Activated CD4-positive, alpha-beta T cell treated with anti-CD3 and anti-CD28 coated beads, Interleukin-2, amount 10 ng/mL, durations not matched to agents 7 days and 5 days (primary cell): ENCODE measurements around the gene M1AP. TPM values are rescaled to one million over a fixed set of nuclear protein-coding genes. Genes with fewer than 3 reads are reported as not detected.

Experiments used
- CTCF ChIA-PET: fragments of 350-600 bp; sonication (Branson Sonifier 250); formaldehyde crosslinking; loops from one replicate; lab custom pipeline; 2021; ENCODE audit warnings: antibody characterized with exemption; lab: Charles Lee
- POLR2A ChIA-PET: fragments of 350-600 bp; sonication (Branson Sonifier 250); formaldehyde crosslinking; loops from one replicate; lab custom pipeline; 2021; ENCODE audit warnings: antibody characterized with exemption; lab: Charles Lee
- DNase-seq: peaks from one replicate; pipeline ENCODE4 v3.0.0-alpha.2; 2020
- H3K27ac Mint-ChIP-seq: one replicate; pipeline ENCODE4 v1.8.0; 2021; ENCODE audit warnings: mild to moderate bottlenecking, moderate library complexity, mixed read lengths
- H3K27me3 Mint-ChIP-seq: one replicate; pipeline ENCODE4 v1.8.0; 2021; ENCODE audit warnings: mixed read lengths
- H3K36me3 Mint-ChIP-seq: one replicate; pipeline ENCODE4 v1.8.0; 2021; ENCODE audit warnings: low read depth, mixed read lengths
- H3K4me1 Mint-ChIP-seq: one replicate; pipeline ENCODE4 v1.8.0; 2021; ENCODE audit warnings: mixed read lengths
- H3K4me3 Mint-ChIP-seq: one replicate; pipeline ENCODE4 v1.8.0; 2021; ENCODE audit warnings: mild to moderate bottlenecking, moderate library complexity, mixed read lengths
- H3K9me3 Mint-ChIP-seq: one replicate; pipeline ENCODE4 v1.8.0; 2021; ENCODE audit warnings: mixed read lengths
- total RNA-seq, 2 experiments: library from RNA; stranded (reverse); gene quantifications; one replicate each; pipeline ENCODE4 v1.2.3, GENCODE V29; 2021

Gene M1AP, protein sequence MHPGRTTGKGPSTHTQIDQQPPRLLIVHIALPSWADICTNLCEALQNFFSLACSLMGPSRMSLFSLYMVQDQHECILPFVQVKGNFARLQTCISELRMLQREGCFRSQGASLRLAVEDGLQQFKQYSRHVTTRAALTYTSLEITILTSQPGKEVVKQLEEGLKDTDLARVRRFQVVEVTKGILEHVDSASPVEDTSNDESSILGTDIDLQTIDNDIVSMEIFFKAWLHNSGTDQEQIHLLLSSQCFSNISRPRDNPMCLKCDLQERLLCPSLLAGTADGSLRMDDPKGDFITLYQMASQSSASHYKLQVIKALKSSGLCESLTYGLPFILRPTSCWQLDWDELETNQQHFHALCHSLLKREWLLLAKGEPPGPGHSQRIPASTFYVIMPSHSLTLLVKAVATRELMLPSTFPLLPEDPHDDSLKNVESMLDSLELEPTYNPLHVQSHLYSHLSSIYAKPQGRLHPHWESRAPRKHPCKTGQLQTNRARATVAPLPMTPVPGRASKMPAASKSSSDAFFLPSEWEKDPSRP
- not detected for total RNA-seq

GRCh38 chr2:74648009-74648443 lies at the start of gene M1AP:
Gene M1AP (minus strand): TSS chr2:74648330. CDS start chr2:74640275, 8,055 bp downstream.
- Mint-ChIP-seq H3K27me3 (peaks cover 24% of the 10 kb centered on the region), H3K4me1 (peaks cover 6% of the 10 kb centered on the region), H3K4me3 (no peak within 1 kb of the TSS), H3K27ac (no peak within 1 kb of the TSS), H3K36me3 (no peaks in the 10 kb centered on the region), H3K9me3 (peaks cover 4% of the 10 kb centered on the region)
- CTCF ChIA-PET = no interaction called here
- POLR2A ChIA-PET = no interaction called here
- DNase-seq = no peak

DNA sequence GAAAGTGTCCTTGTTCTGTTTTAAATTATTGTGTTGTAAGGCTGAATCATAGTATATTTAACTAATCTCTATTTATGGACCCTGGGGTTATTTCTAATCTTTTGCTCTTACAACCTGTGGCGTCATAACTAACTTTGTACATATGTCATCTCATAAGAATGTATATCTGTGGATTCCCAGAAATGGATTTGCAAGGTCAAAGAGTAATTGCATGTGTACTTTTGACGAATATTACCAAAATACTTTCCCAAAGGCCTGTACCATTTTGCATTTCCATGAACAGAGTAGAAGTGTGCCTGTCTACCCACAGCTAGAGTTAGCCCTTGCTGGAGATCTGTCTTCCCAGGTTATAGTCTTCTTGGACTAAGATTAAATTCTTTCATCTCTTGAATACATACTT lies 48.7 kb upstream of the M1AP start:
- H3K4me1 Mint-ChIP-seq = no peaks in the 10 kb centered on the region
- no peaks in the 10 kb centered on the region for H3K36me3 Mint-ChIP-seq
- H3K27me3 Mint-ChIP-seq = peaks cover 6% of the 10 kb centered on the region
- ChIA-PET POLR2A (no interaction called here), CTCF (no interaction called here)
- H3K27ac Mint-ChIP-seq = no peak overlapping the region
- no peaks in the 10 kb centered on the region for H3K9me3 Mint-ChIP-seq
- no peak overlapping the region for H3K4me3 Mint-ChIP-seq
- DNase-seq = no peak

DNA sequence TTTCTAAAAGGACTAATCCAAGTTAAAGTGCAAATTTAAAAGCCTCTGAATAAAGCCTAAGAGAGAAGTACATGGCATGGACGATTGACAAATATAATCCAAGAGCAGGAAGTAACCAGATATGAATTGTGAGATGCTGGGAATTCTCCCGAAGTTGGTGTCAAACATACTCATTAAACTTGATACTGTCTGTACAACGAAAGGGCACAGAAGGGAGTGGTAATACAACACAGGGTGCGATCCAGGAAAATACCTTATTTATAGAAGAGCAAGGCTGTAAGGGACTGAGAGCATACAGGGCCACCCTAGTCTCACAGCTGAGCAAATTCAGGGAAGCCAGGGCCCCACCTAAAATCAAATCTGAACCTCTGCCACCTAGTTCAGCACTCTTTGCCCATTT lies 47.5 kb upstream of the M1AP start:
- no peaks in the 10 kb centered on the region for H3K9me3 Mint-ChIP-seq
- no peak overlapping the region for H3K27ac Mint-ChIP-seq
- peaks cover 5% of the 10 kb centered on the region for H3K27me3 Mint-ChIP-seq
- ChIA-PET CTCF (no interaction called here), POLR2A (no interaction called here)
- no peak overlapping the region for H3K4me3 Mint-ChIP-seq
- no peaks in the 10 kb centered on the region for H3K4me1 Mint-ChIP-seq
- DNase-seq = no peak
- no peaks in the 10 kb centered on the region for H3K36me3 Mint-ChIP-seq

- H3K36me3 Mint-ChIP-seq = no peaks in the 10 kb centered on the region
- CTCF ChIA-PET = interaction anchor here (0.9 to 1.4 kb wide), 2 partner anchors 11 to 16 kb away, joined by 3 to 4 read pairs; no protein-coding TSS in a partner anchor
- H3K4me1 Mint-ChIP-seq = no peaks in the 10 kb centered on the region
- no peaks in the 10 kb centered on the region for H3K9me3 Mint-ChIP-seq
- POLR2A ChIA-PET = interaction anchor here (0.6 kb wide), 1 partner anchor 351 kb away, joined by 5 read pairs; no protein-coding TSS in a partner anchor
- H3K27me3 Mint-ChIP-seq = peaks cover 4% of the 10 kb centered on the region
- H3K4me3 Mint-ChIP-seq = no peak overlapping the region
- DNase-seq = no peak
- no peak overlapping the region for H3K27ac Mint-ChIP-seq
Observed at GRCh38 chr2:74694281-74694680, 46.2 kb upstream of the M1AP start.

GRCh38 chr2:74693668-74694067 lies 45.5 kb upstream of the M1AP start:
- H3K4me3 Mint-ChIP-seq = no peak overlapping the region
- no peak for DNase-seq
- peaks cover 4% of the 10 kb centered on the region for H3K27me3 Mint-ChIP-seq
- H3K36me3 Mint-ChIP-seq = no peaks in the 10 kb centered on the region
- H3K4me1 Mint-ChIP-seq = no peaks in the 10 kb centered on the region
- CTCF ChIA-PET = interaction anchor here (0.9 to 1.4 kb wide), 2 partner anchors 10 to 15 kb away, joined by 3 to 4 read pairs; no protein-coding TSS in a partner anchor
- no peaks in the 10 kb centered on the region for H3K9me3 Mint-ChIP-seq
- H3K27ac Mint-ChIP-seq = no peak overlapping the region
- POLR2A ChIA-PET = no interaction called here

- CTCF ChIA-PET = interaction anchor here (1.4 to 1.5 kb wide), 2 partner anchors 9 to 21 kb away, joined by 3 to 4 read pairs; no protein-coding TSS in a partner anchor
- H3K4me1 Mint-ChIP-seq = no peaks in the 10 kb centered on the region
Observed at GRCh38 chr2:74693213-74693612, 45.1 kb upstream of the M1AP start.

DNA sequence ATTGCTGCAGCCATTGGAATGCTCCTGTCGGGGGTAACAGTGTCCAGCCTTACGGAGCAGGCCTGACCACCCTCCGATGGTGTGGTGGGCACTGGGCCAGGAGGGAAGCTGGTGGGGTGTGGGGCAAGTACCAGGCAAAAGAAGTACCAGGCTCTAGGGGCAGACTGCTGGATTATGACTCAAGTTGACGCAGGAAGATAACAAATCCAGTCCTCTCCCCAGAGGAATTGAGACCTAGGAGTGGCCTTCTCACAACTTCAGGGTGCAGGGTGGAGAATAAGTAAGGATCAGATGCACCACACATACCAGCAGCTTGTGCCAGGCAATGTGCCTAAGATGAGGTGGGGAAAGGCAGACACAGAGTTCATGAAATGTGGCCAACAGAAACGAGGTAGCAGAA lies 43.8 kb upstream of the M1AP start:
- Mint-ChIP-seq H3K27ac (no peak overlapping the region), H3K9me3 (no peaks in the 10 kb centered on the region), H3K4me1 (no peaks in the 10 kb centered on the region), H3K27me3 (peaks cover 4% of the 10 kb centered on the region), H3K4me3 (no peak overlapping the region), H3K36me3 (no peaks in the 10 kb centered on the region)
- ChIA-PET CTCF (interaction anchor here (1.1 to 1.5 kb wide), 3 partner anchors 11 to 22 kb away, joined by 3 to 4 read pairs (median 3); no protein-coding TSS in a partner anchor), POLR2A (no interaction called here)
- no peak for DNase-seq

More at GRCh38 chr2:74693213-74693612, 45.1 kb upstream of the M1AP start:
- Mint-ChIP-seq H3K4me3 (no peak overlapping the region), H3K9me3 (no peaks in the 10 kb centered on the region), H3K27me3 (peaks cover 4% of the 10 kb centered on the region), H3K36me3 (no peaks in the 10 kb centered on the region), H3K27ac (no peak overlapping the region)
- no peak for DNase-seq
- POLR2A ChIA-PET = no interaction called here

DNA sequence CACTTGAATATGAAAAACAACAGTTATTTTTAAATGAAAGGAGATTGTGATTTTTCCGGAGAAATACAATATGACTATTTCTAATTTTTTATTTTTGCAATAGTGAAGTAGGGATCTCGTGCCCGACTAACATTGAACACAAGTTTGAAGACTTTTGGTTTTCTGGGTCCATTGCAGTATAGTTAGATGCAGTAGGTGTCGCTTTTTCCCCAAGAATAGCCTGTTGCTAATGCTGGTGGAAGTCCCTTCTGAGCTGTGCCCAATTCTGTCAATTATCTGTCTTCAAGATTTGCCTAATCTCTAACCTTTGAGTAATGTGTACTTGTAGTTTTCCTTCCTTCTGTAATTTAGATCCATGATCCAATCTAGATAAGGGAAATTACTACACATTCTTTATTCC lies 42.4 kb upstream of the M1AP start:
- Mint-ChIP-seq H3K27ac (no peak overlapping the region), H3K9me3 (no peaks in the 10 kb centered on the region), H3K27me3 (peaks cover 4% of the 10 kb centered on the region), H3K4me1 (no peaks in the 10 kb centered on the region), H3K4me3 (no peak overlapping the region), H3K36me3 (no peaks in the 10 kb centered on the region)
- POLR2A ChIA-PET = no interaction called here
- DNase-seq = peak; percentile 48
- CTCF ChIA-PET = interaction anchor here (0.9 kb wide), 1 partner anchor 185 kb away, joined by 3 read pairs; no protein-coding TSS in a partner anchor

- Mint-ChIP-seq H3K4me3 (no peak overlapping the region), H3K36me3 (no peaks in the 10 kb centered on the region), H3K27ac (no peak overlapping the region), H3K27me3 (peaks cover 4% of the 10 kb centered on the region), H3K9me3 (no peaks in the 10 kb centered on the region), H3K4me1 (no peaks in the 10 kb centered on the region)
- ChIA-PET CTCF (interaction anchor here (1.3 kb wide), 1 partner anchor 13 kb away, joined by 4 read pairs; no protein-coding TSS in a partner anchor), POLR2A (no interaction called here)
- no peak for DNase-seq
Observed at GRCh38 chr2:74689671-74690070, 41.5 kb upstream of the M1AP start.

DNA sequence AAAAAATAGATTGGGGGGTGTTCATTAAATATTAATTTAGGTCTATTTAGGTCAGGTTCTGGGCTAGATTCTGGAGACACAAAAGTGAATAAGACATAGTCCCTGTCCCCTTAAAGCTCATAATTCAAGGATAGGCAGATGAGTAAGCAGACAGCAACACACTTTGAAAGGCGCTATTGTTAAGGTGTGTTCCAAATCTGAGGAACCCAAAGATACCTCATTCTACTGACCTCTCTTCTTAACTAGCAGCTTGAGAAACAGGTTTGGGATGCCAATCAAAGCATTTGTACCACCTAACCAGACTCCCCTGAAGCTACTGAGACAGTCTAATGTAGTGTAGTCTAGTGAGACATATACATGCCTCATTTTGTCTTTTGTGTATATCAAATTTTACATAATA lies 40.8 kb upstream of the M1AP start:
- ChIA-PET CTCF (interaction anchor here (1.3 kb wide), 1 partner anchor 14 kb away, joined by 4 read pairs; no protein-coding TSS in a partner anchor), POLR2A (no interaction called here)
- Mint-ChIP-seq H3K4me3 (no peak overlapping the region), H3K9me3 (no peaks in the 10 kb centered on the region), H3K4me1 (no peaks in the 10 kb centered on the region), H3K27me3 (peaks cover 2% of the 10 kb centered on the region), H3K27ac (no peak overlapping the region), H3K36me3 (no peaks in the 10 kb centered on the region)
- no peak for DNase-seq

DNA sequence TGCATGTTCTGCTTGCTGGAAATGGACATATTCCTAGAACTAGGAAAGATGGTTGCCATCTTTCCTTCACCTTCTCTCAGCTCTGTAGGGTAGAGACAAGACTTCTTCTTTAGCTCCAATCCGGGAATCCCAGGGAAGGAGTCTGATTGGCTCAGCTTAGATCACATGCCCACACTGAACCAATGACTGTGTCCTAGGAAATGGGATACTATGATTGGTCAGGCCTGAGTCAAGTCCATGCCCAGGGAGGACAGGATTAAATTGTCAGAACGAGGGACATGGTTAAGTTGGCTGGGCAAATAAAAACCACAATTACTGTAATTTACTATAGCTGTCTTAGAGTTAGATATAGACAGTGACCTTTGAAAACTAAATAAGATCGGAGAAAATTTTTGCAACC lies 37.3 kb upstream of the M1AP start:
- ChIA-PET POLR2A (no interaction called here), CTCF (no interaction called here)
- H3K4me1 Mint-ChIP-seq = no peaks in the 10 kb centered on the region
- no peak overlapping the region for H3K27ac Mint-ChIP-seq
- no peak overlapping the region for H3K4me3 Mint-ChIP-seq
- H3K27me3 Mint-ChIP-seq = peaks cover 2% of the 10 kb centered on the region
- no peak for DNase-seq
- H3K9me3 Mint-ChIP-seq = no peaks in the 10 kb centered on the region
- H3K36me3 Mint-ChIP-seq = no peaks in the 10 kb centered on the region

DNA sequence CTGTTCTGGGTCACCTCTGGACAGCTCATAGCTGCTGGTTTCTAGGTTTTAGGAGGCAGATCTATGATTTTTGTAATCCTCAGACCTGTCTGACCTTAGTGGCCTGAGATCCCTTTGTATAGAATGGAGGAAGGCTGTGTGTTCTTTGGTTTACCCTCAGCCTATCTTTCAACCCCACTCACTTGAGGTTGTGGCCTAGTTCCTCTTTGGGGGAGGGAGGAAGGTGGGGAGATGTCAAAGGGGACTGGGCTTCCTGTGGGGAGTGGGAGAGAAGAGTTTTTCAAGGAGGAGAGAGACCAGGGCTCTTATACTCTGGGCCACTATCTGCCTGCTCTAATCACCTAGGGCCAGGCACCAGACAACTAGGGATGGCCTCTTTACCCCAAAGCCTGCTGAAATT lies 34.4 kb upstream of the M1AP start:
- CTCF ChIA-PET = no interaction called here
- H3K27ac Mint-ChIP-seq = no peak overlapping the region
- H3K9me3 Mint-ChIP-seq = no peaks in the 10 kb centered on the region
- no peaks in the 10 kb centered on the region for H3K36me3 Mint-ChIP-seq
- POLR2A ChIA-PET = no interaction called here
- no peak for DNase-seq
- H3K4me1 Mint-ChIP-seq = no peaks in the 10 kb centered on the region
- no peak overlapping the region for H3K4me3 Mint-ChIP-seq
- no peaks in the 10 kb centered on the region for H3K27me3 Mint-ChIP-seq

GRCh38 chr2:74679615-74680014 lies 31.5 kb upstream of the M1AP start:
- Mint-ChIP-seq H3K27me3 (no peaks in the 10 kb centered on the region), H3K36me3 (peaks cover 3% of the 10 kb centered on the region), H3K4me1 (no peaks in the 10 kb centered on the region), H3K4me3 (no peak overlapping the region), H3K27ac (no peak overlapping the region), H3K9me3 (no peaks in the 10 kb centered on the region)
- ChIA-PET CTCF (no interaction called here), POLR2A (no interaction called here)
- DNase-seq = no peak
